KMS-11 (cell line): ENCODE data around the gene ARHGEF40.

Source experiments
- H2AFZ ChIP-seq: fragments of 200-600 bp; sonication (generic); 2 replicates; pipeline ENCODE4 v1.6.1; 2016; ENCODE audit warnings: antibody characterized with exemption, mixed run types, low read depth
- H3K27ac ChIP-seq: fragments of 200-600 bp; sonication (generic); 2 replicates; pipeline ENCODE4 v1.6.1; 2016; ENCODE audit warnings: mild to moderate bottlenecking, mixed run types
- H3K27me3 ChIP-seq: fragments of 200-600 bp; sonication (generic); 2 replicates; pipeline ENCODE4 v1.6.1; 2017; ENCODE audit warnings: mild to moderate bottlenecking, low read depth, mixed run types, moderate library complexity; ENCODE audit not compliant: insufficient read depth
- H3K36me3 ChIP-seq: fragments of 200-600 bp; sonication (generic); 2 replicates; pipeline ENCODE4 v1.6.1; 2017; ENCODE audit warnings: mild to moderate bottlenecking, mixed run types; ENCODE audit not compliant: insufficient read depth
- H3K4me1 ChIP-seq: fragments of 200-600 bp; sonication (generic); 2 replicates; pipeline ENCODE4 v1.6.1; 2016; ENCODE audit warnings: mild to moderate bottlenecking, low read depth, mixed run types; ENCODE audit not compliant: poor library complexity, severe bottlenecking
- H3K4me2 ChIP-seq: fragments of 200-600 bp; sonication (generic); 2 replicates; pipeline ENCODE4 v1.7.0; 2016; ENCODE audit warnings: mild to moderate bottlenecking, mixed run types
- H3K4me3 ChIP-seq: fragments of 200-600 bp; sonication (generic); IDR thresholded peaks from 2 replicates; pipeline ENCODE4 v1.6.1; 2017; ENCODE audit warnings: low read depth, low read length, mixed read lengths; ENCODE audit not compliant: insufficient read depth
- H3K79me2 ChIP-seq: fragments of 200-600 bp; sonication (generic); 2 replicates; pipeline ENCODE4 v1.6.1; 2016; ENCODE audit warnings: low read depth, mixed run types; ENCODE audit not compliant: insufficient read depth
- H3K9ac ChIP-seq: fragments of 200-600 bp; sonication (generic); 2 replicates; pipeline ENCODE4 v1.6.1; 2016; ENCODE audit warnings: mild to moderate bottlenecking, mixed run types
- H4K20me1 ChIP-seq: fragments of 200-600 bp; sonication (generic); 2 replicates; pipeline ENCODE4 v1.6.1; 2016; ENCODE audit warnings: mild to moderate bottlenecking, mixed run types; ENCODE audit not compliant: insufficient read depth
- TF ChIP-seq, protein P1 (sequence below): fragments of 200-600 bp; sonication (generic); conservative IDR thresholded peaks from 2 replicates; pipeline ENCODE4 v1.6.1; 2017; ENCODE audit warnings: low read depth, mild to moderate bottlenecking, antibody characterized with exemption, low read length, moderate library complexity, mixed read lengths

ARHGEF40 gene

GRCh38 chr14:21086908-21087293, 16.8 kb downstream of the ARHGEF40 start:
- Histone ChIP-seq H3K4me1 (no peaks in the 10 kb centered on the region), H3K36me3 (no peaks in the 10 kb centered on the region), H3K9ac (no peak overlapping the region), H4K20me1 (no peaks in the 10 kb centered on the region), H2AFZ (no peak overlapping the region), H3K79me2 (no peaks in the 10 kb centered on the region), H3K27ac (no peak overlapping the region), H3K4me2 (no peak overlapping the region), H3K4me3 (no peak overlapping the region), H3K27me3 (no peaks in the 10 kb centered on the region)
- TF ChIP-seq, protein P1, sequence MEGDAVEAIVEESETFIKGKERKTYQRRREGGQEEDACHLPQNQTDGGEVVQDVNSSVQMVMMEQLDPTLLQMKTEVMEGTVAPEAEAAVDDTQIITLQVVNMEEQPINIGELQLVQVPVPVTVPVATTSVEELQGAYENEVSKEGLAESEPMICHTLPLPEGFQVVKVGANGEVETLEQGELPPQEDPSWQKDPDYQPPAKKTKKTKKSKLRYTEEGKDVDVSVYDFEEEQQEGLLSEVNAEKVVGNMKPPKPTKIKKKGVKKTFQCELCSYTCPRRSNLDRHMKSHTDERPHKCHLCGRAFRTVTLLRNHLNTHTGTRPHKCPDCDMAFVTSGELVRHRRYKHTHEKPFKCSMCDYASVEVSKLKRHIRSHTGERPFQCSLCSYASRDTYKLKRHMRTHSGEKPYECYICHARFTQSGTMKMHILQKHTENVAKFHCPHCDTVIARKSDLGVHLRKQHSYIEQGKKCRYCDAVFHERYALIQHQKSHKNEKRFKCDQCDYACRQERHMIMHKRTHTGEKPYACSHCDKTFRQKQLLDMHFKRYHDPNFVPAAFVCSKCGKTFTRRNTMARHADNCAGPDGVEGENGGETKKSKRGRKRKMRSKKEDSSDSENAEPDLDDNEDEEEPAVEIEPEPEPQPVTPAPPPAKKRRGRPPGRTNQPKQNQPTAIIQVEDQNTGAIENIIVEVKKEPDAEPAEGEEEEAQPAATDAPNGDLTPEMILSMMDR, result no peak

DNA sequence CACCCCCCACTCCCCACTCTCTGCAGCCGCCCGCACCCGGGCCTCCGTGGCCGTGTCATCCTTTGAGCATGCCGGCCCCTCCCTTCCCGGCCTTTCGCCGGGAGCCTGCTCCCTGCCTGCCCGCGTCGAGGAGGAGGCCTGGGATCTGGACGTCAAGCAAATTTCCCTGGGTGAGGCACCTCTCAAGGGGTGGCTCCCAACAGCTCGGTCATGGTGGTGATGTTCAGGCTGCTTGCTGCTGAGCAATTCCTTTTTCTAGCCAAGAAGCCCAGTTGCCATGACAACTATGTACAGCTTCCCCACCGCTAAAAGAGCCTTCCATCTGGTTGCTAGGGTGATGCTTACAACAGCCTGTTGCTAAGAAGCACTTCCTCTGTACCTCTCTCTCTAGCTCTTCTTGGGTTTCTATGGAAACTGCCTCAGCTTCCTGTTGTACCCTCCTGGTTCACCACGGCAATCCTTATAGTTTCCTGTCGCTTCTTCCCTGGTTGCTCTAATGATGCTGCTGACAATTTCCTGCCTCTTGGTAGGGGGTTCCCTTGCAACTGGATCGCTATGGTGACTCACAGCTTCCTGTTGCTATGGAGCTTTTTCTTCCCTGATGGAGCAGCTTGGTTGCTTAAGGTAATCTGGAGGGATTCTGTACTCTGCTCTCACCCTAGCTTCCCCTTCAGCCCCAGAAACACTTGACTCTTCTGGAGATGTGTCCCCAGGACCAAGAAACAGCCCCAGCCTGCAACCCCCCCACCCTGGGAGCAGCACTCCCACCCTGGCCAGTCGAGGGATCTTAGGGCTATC, 17.4 kb downstream of the ARHGEF40 start:
- Histone ChIP-seq H4K20me1 (no peaks in the 10 kb centered on the region), H3K4me2 (no peak overlapping the region)

DNA sequence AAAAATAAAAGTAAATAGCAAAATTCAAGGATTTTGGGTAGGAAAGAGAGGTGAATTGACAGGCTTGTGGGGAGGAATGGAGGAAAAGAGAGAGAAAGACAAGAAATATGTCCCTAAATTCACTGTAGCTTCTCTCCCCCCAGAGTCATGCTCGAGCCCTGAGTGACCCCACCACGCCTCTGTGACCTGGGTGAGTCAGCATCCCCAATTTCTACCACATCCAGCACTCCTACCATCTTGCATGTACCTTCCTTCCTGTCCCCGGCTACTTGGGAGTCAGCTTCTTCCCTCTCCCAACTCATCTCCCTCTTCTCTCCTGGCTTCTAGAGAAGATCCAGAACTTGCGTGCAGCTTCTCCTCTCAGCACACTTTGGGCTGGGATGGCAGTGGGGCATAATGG, 18.6 kb downstream of the ARHGEF40 start:
- Histone ChIP-seq H3K27me3 (no peaks in the 10 kb centered on the region), H3K79me2 (no peaks in the 10 kb centered on the region), H4K20me1 (no peaks in the 10 kb centered on the region), H3K36me3 (no peaks in the 10 kb centered on the region), H3K4me1 (no peaks in the 10 kb centered on the region), H3K9ac (no peak overlapping the region), H2AFZ (no peak overlapping the region), H3K27ac (no peak overlapping the region), H3K4me3 (no peak overlapping the region), H3K4me2 (no peak overlapping the region)
- TF ChIP-seq, protein P1, result no peak

More for the DNA sequence above, 17.4 kb downstream of the ARHGEF40 start:
- Histone ChIP-seq H3K36me3 (no peaks in the 10 kb centered on the region), H3K4me1 (no peaks in the 10 kb centered on the region), H3K27me3 (no peaks in the 10 kb centered on the region), H3K4me3 (no peak overlapping the region), H3K27ac (no peak overlapping the region), H2AFZ (no peak overlapping the region), H3K9ac (no peak overlapping the region), H3K79me2 (no peaks in the 10 kb centered on the region)
- TF ChIP-seq, protein P1, result no peak

DNA sequence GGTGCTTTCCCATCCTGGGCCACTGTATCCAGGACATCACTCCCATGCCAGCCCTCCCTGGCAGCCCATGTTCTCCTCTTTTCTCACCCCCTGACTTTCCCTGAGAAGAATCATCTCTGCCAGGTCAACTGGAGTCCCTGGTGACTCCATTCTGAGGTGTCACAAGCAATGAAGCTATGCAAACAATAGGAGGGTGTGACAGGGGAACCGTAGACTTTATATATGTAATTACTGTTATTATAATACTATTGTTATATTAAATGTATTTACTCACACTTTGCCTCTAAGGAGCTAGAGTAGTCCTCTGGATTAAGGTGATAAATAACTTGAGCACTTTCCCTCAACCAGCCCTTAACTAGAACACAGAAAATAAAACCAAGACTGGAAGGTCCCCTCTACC, 19.2 kb downstream of the ARHGEF40 start:
- Histone ChIP-seq H4K20me1 (no peaks in the 10 kb centered on the region), H2AFZ (no peak overlapping the region), H3K4me1 (no peaks in the 10 kb centered on the region), H3K4me2 (no peak overlapping the region), H3K4me3 (no peak overlapping the region), H3K27me3 (no peaks in the 10 kb centered on the region), H3K79me2 (no peaks in the 10 kb centered on the region), H3K36me3 (no peaks in the 10 kb centered on the region), H3K27ac (no peak overlapping the region), H3K9ac (no peak overlapping the region)
- TF ChIP-seq, protein P1, result no peak
